HCT116 (cell line): ENCODE data around the gene SOBP. TPM values are rescaled to one million over a fixed set of nuclear protein-coding genes. Genes with fewer than 3 reads are reported as not detected.
A peak's percentile ranks its signal among the peaks of the same experiment; 100 is the strongest.

Source experiments
- ATAC-seq: fragments of 200-7000 bp; cut with Tn5 transposase; 2 replicates; pipeline ENCODE4 v1.9.1; 2020; ENCODE audit warnings: mild to moderate bottlenecking, moderate library complexity
- BruUV-seq: library from RNA; stranded (reverse); fragments of 400-500 nt; replicated peaks from 2 replicates; lab custom pipeline; 2021; lab: Mats Ljungman, UMichigan
- CTCF ChIA-PET: fragments of 300-600 bp; sonication (Branson Sonifier 250); formaldehyde crosslinking; loops from one replicate; lab custom pipeline; 2021; ENCODE audit warnings: antibody characterized with exemption; lab: Charles Lee
- POLR2A ChIA-PET: fragments of 300-600, 350-600 bp; sonication (Branson Sonifier 250); formaldehyde crosslinking; loops from one replicate; lab custom pipeline; 2021; ENCODE audit warnings: antibody characterized with exemption; lab: Charles Lee
- RAD21 ChIA-PET, 2 experiments: fragments of 300-600 bp; sonication (Branson Sonifier 250); formaldehyde crosslinking; loops; one replicate each; lab custom pipeline; 2023; ENCODE audit warnings: low total read pairs in 2 of 2; ENCODE audit not compliant: uncharacterized antibody in 2 of 2, unreplicated experiment in 2 of 2, low non-redundant PET in 1 of 2; lab: Charles Lee
- DNase-seq: peaks from one replicate; pipeline ENCODE4 v3.0.0-alpha.2; 2010; ENCODE audit warnings: low read depth, low spot score
- H2AFZ ChIP-seq: fragments of 200-600 bp; shearing (Covaris generic), sonication (generic); 2 replicates; pipeline ENCODE4 v1.6.1; 2017; ENCODE audit warnings: low read depth, mixed run types, mixed read lengths, antibody characterized with exemption, low read length; ENCODE audit not compliant: poor library complexity, severe bottlenecking
- H3K27ac ChIP-seq: 2 replicates; pipeline ENCODE4 v1.5.1; 2012; ENCODE audit warnings: low read depth, low read length
- H3K27me3 ChIP-seq: fragments of 200-600 bp; sonication (generic); 2 replicates; pipeline ENCODE4 v1.6.1; 2016; ENCODE audit warnings: mixed run types, low read length, mixed read lengths; ENCODE audit not compliant: insufficient read depth
- H3K36me3 ChIP-seq, 2 experiments: fragments of 200-500 bp in 1 of 2; fragments of 200-600 bp in 1 of 2; sonication (Bioruptor generic) in 1 of 2; sonication (generic) in 1 of 2; 2 replicates each; pipeline versions ENCODE4 v1.5.1 to v1.6.1; 2014 to 2016; ENCODE audit warnings: low read length in 2 of 2, inconsistent platforms in 1 of 2, mixed read lengths in 1 of 2, mixed run types in 1 of 2; ENCODE audit not compliant: insufficient read depth in 2 of 2, control insufficient read depth in 1 of 2
- H3K4me1 ChIP-seq, 2 experiments: fragments of 200-600 bp in 1 of 2; sonication (generic) in 1 of 2; 2 replicates each; pipeline versions ENCODE4 v1.5.1 to v1.6.1; 2012 to 2017; ENCODE audit warnings: low read length in 2 of 2, inconsistent platforms in 1 of 2, mild to moderate bottlenecking in 1 of 2, mixed read lengths in 1 of 2, mixed run types in 1 of 2, moderate library complexity in 1 of 2; ENCODE audit not compliant: insufficient read depth in 2 of 2, control insufficient read depth in 1 of 2
- H3K4me2 ChIP-seq: fragments of 200-600 bp; sonication (generic); 2 replicates; pipeline ENCODE4 v1.6.1; 2017; ENCODE audit warnings: mixed run types, low read length, mixed read lengths
- H3K4me3 ChIP-seq, 2 experiments: fragments of 200-600 bp in 1 of 2; sonication (generic) in 1 of 2; replicated peaks in 1 of 2; 2 replicates each; pipeline ENCODE4 v1.5.1; 2011 to 2016; ENCODE audit warnings: low read length in 2 of 2, control low read depth in 1 of 2, low read depth in 1 of 2, mild to moderate bottlenecking in 1 of 2, mixed read lengths in 1 of 2, mixed run types in 1 of 2
- H3K79me2 ChIP-seq: fragments of 200-600 bp; sonication (generic); 2 replicates; pipeline ENCODE4 v1.6.1; 2017; ENCODE audit warnings: mild to moderate bottlenecking, mixed run types, low read length, moderate library complexity, mixed read lengths; ENCODE audit not compliant: insufficient read depth
- H3K9ac ChIP-seq: fragments of 200-600 bp; sonication (generic); 2 replicates; pipeline ENCODE4 v1.6.1; 2016; ENCODE audit warnings: low read length, mixed read lengths
- H3K9me2 ChIP-seq: fragments of 200-600 bp; sonication (generic), shearing (Covaris generic); 2 replicates; pipeline ENCODE4 v1.6.1; 2017; ENCODE audit warnings: mixed run types, mild to moderate bottlenecking, moderate library complexity; ENCODE audit not compliant: insufficient read depth
- H3K9me3 ChIP-seq, 2 experiments: fragments of 200-500 bp in 1 of 2; fragments of 200-600 bp in 1 of 2; sonication (Bioruptor generic) in 1 of 2; sonication (generic) in 1 of 2; 2 replicates each; pipeline ENCODE4 v1.6.1; 2014 to 2017; ENCODE audit warnings: low read length in 2 of 2, mixed read lengths in 2 of 2, inconsistent platforms in 1 of 2, low read depth in 1 of 2, mild to moderate bottlenecking in 1 of 2, mixed run types in 1 of 2, moderate library complexity in 1 of 2; ENCODE audit not compliant: control insufficient read depth in 1 of 2, insufficient read depth in 1 of 2
- H4K20me1 ChIP-seq: fragments of 200-600 bp; sonication (generic), shearing (Covaris generic); 2 replicates; pipeline ENCODE4 v1.6.1; 2017; ENCODE audit warnings: mixed run types, mild to moderate bottlenecking, moderate library complexity; ENCODE audit not compliant: insufficient read depth
- EZH2phosphoT487 ChIP-seq: fragments of 200-600 bp; IDR thresholded peaks from 2 replicates; pipeline ENCODE4 v1.6.1; 2018; ENCODE audit warnings: antibody characterized with exemption, borderline replicate concordance
- FOSL1 ChIP-seq: IDR thresholded peaks from 2 replicates; pipeline ENCODE4 v1.6.1; 2012; ENCODE audit warnings: low read depth
- JUND ChIP-seq: IDR thresholded peaks from 2 replicates; pipeline ENCODE4 v1.6.1; 2012
- RAD21 ChIP-seq: IDR thresholded peaks from 2 replicates; pipeline ENCODE4 v1.6.1; 2012; ENCODE audit warnings: low read depth, mild to moderate bottlenecking
- SP1 ChIP-seq: IDR thresholded peaks from 2 replicates; pipeline ENCODE4 v1.6.1; 2012; ENCODE audit warnings: low read depth
- SRF ChIP-seq: IDR thresholded peaks from 2 replicates; pipeline ENCODE4 v1.6.1; 2012; ENCODE audit warnings: low read depth
- YY1 ChIP-seq: IDR thresholded peaks from 2 replicates; pipeline ENCODE4 v1.6.1; 2011; ENCODE audit warnings: low read length, low read depth, moderate library complexity, mild to moderate bottlenecking; ENCODE audit not compliant: insufficient replicate concordance; ENCODE audit errors: extremely low read depth
- ZFX ChIP-seq: fragments of 450-650 bp; IDR thresholded peaks from 2 replicates; pipeline ENCODE4 v1.6.1; 2017
- intact Hi-C: fragments of 100-400 bp; cut with micrococcal nuclease; formaldehyde crosslinking; loops from 2 replicates; pipeline ENCODE4 v1.10.0; 2022
- total RNA-seq: library from RNA; stranded (reverse); gene quantifications from one replicate; pipeline ENCODE4 v1.2.1, GENCODE V29; 2021; ENCODE audit not compliant: unreplicated experiment
- TF ChIP-seq, protein P1 (sequence below): IDR thresholded peaks from 2 replicates; pipeline ENCODE4 v1.6.1; 2012; ENCODE audit warnings: low read depth
- TF ChIP-seq, protein P2 (sequence below): IDR thresholded peaks from 2 replicates; pipeline ENCODE4 v1.6.1; 2011; ENCODE audit warnings: mild to moderate bottlenecking, low read length, moderate library complexity; ENCODE audit not compliant: insufficient replicate concordance; ENCODE audit errors: extremely low read depth
- TF ChIP-seq, protein P3 (sequence below): IDR thresholded peaks from 2 replicates; pipeline ENCODE4 v1.6.1; 2012

Gene SOBP
- total RNA-seq, 1 experiment from 2014 or later: 2.6 TPM

DNA sequence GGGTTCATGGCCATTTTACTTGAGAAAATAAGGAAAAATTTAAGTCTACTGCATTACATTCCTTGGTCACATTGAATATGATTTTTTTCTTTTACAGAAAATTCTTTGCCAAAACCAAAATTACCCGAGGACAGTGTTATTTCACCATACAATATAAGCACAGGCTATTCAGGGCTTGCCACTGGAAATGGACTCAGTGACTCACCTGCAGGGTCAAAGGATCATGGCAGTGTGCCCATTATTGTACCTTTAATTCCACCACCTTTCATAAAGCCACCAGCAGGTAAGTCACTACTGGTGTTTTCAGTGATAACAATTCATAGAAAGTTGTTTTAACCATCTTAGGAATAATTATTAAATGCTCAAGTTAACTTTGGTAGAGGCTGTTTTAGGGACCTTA lies 16.2 kb downstream of the SOBP start:
- BruUV-seq: no TSS peak
- no peak for DNase-seq
- POLR2A ChIA-PET: no interaction called here

DNA sequence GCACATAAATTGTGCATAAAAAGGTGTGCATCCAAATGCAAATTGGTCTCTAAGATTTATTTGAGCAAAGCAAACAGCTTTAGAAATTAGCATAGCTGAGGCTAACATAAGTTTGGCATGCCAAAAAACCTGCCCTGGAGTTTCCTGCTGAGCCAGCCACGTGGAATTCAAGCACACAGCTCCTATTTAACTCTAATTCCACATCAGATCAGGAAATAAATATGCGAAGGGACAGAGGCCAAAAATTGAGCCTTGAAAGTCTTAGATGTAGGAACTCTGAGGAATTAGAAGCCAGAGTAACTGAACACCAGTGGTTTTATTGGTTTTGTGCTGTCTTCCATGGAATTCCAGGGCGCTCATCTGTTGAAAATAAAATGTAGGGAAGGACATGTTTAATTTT lies 19.6 kb downstream of the SOBP start:
- no peak overlapping the region for H3K9ac ChIP-seq
- peaks cover 2 to 6% of the 10 kb centered on the region in 2 experiments; a peak in 1 of 4 replicates for H3K4me1 ChIP-seq
- RAD21 ChIA-PET: no interaction called here
- POLR2A ChIA-PET: interaction anchor here (0.6 kb wide), 1 partner anchor 31 kb away, joined by 3 read pairs; no protein-coding TSS in a partner anchor
- no peak overlapping the region for H3K4me2 ChIP-seq
- no TSS peak for BruUV-seq
- H3K36me3 ChIP-seq: no peaks in the 10 kb centered on the region
- no peaks in the 10 kb centered on the region for H3K79me2 ChIP-seq
- H3K27ac ChIP-seq: no peak overlapping the region
- ATAC-seq: no peak
- no peak overlapping the region for H3K4me3 ChIP-seq
- H2AFZ ChIP-seq: no peak overlapping the region
- no peaks in the 10 kb centered on the region for H4K20me1 ChIP-seq
- no peaks in the 10 kb centered on the region for H3K9me3 ChIP-seq
- H3K27me3 ChIP-seq: no peaks in the 10 kb centered on the region
- CTCF ChIA-PET: no interaction called here
- no peak for DNase-seq
- H3K9me2 ChIP-seq: no peaks in the 10 kb centered on the region
- intact Hi-C loops: no loop called here
- TF ChIP-seq, protein P1, sequence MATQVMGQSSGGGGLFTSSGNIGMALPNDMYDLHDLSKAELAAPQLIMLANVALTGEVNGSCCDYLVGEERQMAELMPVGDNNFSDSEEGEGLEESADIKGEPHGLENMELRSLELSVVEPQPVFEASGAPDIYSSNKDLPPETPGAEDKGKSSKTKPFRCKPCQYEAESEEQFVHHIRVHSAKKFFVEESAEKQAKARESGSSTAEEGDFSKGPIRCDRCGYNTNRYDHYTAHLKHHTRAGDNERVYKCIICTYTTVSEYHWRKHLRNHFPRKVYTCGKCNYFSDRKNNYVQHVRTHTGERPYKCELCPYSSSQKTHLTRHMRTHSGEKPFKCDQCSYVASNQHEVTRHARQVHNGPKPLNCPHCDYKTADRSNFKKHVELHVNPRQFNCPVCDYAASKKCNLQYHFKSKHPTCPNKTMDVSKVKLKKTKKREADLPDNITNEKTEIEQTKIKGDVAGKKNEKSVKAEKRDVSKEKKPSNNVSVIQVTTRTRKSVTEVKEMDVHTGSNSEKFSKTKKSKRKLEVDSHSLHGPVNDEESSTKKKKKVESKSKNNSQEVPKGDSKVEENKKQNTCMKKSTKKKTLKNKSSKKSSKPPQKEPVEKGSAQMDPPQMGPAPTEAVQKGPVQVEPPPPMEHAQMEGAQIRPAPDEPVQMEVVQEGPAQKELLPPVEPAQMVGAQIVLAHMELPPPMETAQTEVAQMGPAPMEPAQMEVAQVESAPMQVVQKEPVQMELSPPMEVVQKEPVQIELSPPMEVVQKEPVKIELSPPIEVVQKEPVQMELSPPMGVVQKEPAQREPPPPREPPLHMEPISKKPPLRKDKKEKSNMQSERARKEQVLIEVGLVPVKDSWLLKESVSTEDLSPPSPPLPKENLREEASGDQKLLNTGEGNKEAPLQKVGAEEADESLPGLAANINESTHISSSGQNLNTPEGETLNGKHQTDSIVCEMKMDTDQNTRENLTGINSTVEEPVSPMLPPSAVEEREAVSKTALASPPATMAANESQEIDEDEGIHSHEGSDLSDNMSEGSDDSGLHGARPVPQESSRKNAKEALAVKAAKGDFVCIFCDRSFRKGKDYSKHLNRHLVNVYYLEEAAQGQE: no peak
- TF ChIP-seq YY1 (no peak), EZH2phosphoT487 (no peak), FOSL1 (no peak), RAD21 (no peak), SRF (no peak)
- TF ChIP-seq, protein P2, sequence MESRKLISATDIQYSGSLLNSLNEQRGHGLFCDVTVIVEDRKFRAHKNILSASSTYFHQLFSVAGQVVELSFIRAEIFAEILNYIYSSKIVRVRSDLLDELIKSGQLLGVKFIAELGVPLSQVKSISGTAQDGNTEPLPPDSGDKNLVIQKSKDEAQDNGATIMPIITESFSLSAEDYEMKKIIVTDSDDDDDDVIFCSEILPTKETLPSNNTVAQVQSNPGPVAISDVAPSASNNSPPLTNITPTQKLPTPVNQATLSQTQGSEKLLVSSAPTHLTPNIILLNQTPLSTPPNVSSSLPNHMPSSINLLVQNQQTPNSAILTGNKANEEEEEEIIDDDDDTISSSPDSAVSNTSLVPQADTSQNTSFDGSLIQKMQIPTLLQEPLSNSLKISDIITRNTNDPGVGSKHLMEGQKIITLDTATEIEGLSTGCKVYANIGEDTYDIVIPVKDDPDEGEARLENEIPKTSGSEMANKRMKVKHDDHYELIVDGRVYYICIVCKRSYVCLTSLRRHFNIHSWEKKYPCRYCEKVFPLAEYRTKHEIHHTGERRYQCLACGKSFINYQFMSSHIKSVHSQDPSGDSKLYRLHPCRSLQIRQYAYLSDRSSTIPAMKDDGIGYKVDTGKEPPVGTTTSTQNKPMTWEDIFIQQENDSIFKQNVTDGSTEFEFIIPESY: no peak

More for the DNA sequence above, 16.2 kb downstream of the SOBP start:
- H4K20me1 ChIP-seq: no peaks in the 10 kb centered on the region
- no peaks in the 10 kb centered on the region for H3K79me2 ChIP-seq
- no peak overlapping the region for H3K4me2 ChIP-seq
- TF ChIP-seq, protein P2: no peak
- TF ChIP-seq SP1 (no peak), JUND (0 out of 2 replicates have a peak, but pooled peaks have one; percentile 11), ZFX (no peak)
- TF ChIP-seq, protein P3, sequence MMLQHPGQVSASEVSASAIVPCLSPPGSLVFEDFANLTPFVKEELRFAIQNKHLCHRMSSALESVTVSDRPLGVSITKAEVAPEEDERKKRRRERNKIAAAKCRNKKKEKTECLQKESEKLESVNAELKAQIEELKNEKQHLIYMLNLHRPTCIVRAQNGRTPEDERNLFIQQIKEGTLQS: no peak
- no peak overlapping the region for H3K27ac ChIP-seq
- no peaks in the 10 kb centered on the region for H3K27me3 ChIP-seq
- no peaks in the 10 kb centered on the region for H3K9me2 ChIP-seq
- no peaks in the 10 kb centered on the region for H3K9me3 ChIP-seq
- H3K4me1 ChIP-seq: peaks cover 2 to 6% of the 10 kb centered on the region in 2 experiments; a peak in 1 of 4 replicates
- peak; percentile 68; the same call in 1 of the 2 replicates for ATAC-seq
- intact Hi-C loops: no loop called here
- H3K4me3 ChIP-seq: no peak overlapping the region
- no peak overlapping the region for H2AFZ ChIP-seq
- ChIA-PET CTCF (no interaction called here), RAD21 (no interaction called here)
- no peak overlapping the region for H3K9ac ChIP-seq
- no peaks in the 10 kb centered on the region for H3K36me3 ChIP-seq
